ENCODE results near the gene ZNF35. TPM values are rescaled to one million over a fixed set of nuclear protein-coding genes. Genes with fewer than 3 reads are reported as not detected.

Gene ZNF35
- total and polyA plus RNA-seq, 2 donors: 4.5 to 5.0 TPM

DNA sequence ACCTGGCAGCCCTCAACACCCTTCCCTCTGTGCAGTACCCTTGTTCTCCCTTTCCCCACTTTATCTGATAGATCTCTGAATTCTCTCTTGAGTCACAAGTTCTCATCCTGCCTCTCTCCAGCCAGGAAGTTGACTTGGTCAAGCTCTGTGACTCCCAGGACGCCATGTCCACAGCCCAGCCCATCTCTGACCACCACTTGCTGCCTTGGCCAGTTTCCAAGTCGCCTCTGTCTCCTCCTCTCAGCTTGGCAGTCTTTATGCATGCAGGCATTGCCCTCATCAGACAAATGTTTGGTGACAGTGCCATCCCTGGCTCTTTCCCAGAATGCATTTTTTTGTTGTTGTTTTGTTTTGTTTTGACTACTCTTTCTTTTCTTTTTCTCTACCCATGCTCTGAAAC lies 25.7 kb downstream of the ZNF35 start:
- no peak overlapping the region for H3K4me3 ChIP-seq (ENCODE audit: low read length in 2 of 2)
- WGBS: 74% methylated on average over 2 of the region's 2 CpGs
- H3K36me3 ChIP-seq (ENCODE audit: control insufficient read depth in 2 of 2, insufficient read depth in 2 of 2, low read length in 1 of 2): no peaks in the 10 kb centered on the region
- DNase-seq (ENCODE audit: low read depth in 6 of 9, low spot score in 9 of 9): no peak
- no peaks in the 10 kb centered on the region for H3K27me3 ChIP-seq (ENCODE audit: control insufficient read depth in 2 of 2, insufficient read depth in 1 of 2, low read length in 1 of 2)
- H3K27ac ChIP-seq (ENCODE audit: low read depth in 1 of 2, low read length in 1 of 2): no peak overlapping the region
- H3K9me3 ChIP-seq (ENCODE audit: control insufficient read depth in 2 of 2, insufficient read depth in 1 of 2, low read length in 1 of 2): peaks cover 1 to 18% of the 10 kb centered on the region in 2 donors
- no peaks in the 10 kb centered on the region for H3K4me1 ChIP-seq (ENCODE audit: control insufficient read depth in 2 of 2, insufficient read depth in 2 of 2, low read length in 2 of 2)

- Histone ChIP-seq H3K36me3 (ENCODE audit: control insufficient read depth in 2 of 2, insufficient read depth in 2 of 2, low read length in 1 of 2) (no peaks in the 10 kb centered on the region), H3K4me1 (ENCODE audit: control insufficient read depth in 2 of 2, insufficient read depth in 2 of 2, low read length in 2 of 2) (no peaks in the 10 kb centered on the region), H3K27ac (ENCODE audit: low read depth in 1 of 2, low read length in 1 of 2) (no peak overlapping the region), H3K4me3 (ENCODE audit: low read length in 2 of 2) (no peak overlapping the region), H3K27me3 (ENCODE audit: control insufficient read depth in 2 of 2, insufficient read depth in 1 of 2, low read length in 1 of 2) (no peaks in the 10 kb centered on the region), H3K9me3 (ENCODE audit: control insufficient read depth in 2 of 2, insufficient read depth in 1 of 2, low read length in 1 of 2) (peaks cover 1 to 18% of the 10 kb centered on the region in 2 donors)
- no peak for DNase-seq (ENCODE audit: low read depth in 6 of 9, low spot score in 9 of 9)
- 97% methylated on average over 5 of the region's 5 CpGs for WGBS
Observed at GRCh38 chr3:44678480-44679116, 30.1 kb downstream of the ZNF35 start.

GRCh38 chr3:44680921-44681455 lies 32.5 kb downstream of the ZNF35 start:
- 98% methylated on average over 4 of the region's 4 CpGs for WGBS

DNA sequence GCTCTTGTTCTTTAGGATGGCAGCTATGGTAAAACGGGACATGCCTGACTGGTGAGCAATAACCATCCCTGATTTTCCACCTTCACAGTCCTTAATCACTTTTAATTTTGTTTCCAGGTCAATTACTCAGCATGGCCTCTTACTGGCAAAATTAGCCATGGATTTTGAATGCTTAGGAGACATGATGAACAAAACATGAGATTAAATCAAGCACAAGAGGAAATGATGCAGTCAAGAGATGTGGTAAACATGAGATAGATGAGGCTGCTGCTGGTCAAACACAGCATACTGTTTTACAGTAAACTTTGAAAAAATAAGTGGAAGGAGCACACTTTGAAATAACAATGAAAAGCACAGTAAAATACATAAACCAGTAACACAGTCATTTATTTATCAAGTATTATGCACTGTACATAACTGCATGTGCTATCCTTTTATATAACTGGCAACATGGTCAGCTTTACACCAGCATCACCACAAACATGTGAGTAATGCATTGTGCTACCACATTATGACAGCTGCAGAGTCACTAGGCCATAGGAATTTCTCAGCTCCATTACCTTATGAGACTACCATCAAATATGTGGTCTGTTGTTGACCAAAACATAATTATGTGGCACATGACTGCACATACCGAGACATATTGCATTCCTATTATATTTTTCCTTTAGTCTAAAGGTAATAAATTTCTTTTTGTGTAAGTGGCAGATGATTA lies 33.8 kb downstream of the ZNF35 start:
- no peak for DNase-seq (ENCODE audit: low read depth in 6 of 9, low spot score in 9 of 9)
- H3K4me1 ChIP-seq (ENCODE audit: control insufficient read depth in 2 of 2, insufficient read depth in 2 of 2, low read length in 2 of 2): peaks cover 4 to 6% of the 10 kb centered on the region in 2 donors
- H3K4me3 ChIP-seq (ENCODE audit: low read length in 2 of 2): no peak overlapping the region
- peaks cover 0 to 5% of the 10 kb centered on the region in 2 donors for H3K36me3 ChIP-seq (ENCODE audit: control insufficient read depth in 2 of 2, insufficient read depth in 2 of 2, low read length in 1 of 2)
- peaks cover 0 to 3% of the 10 kb centered on the region in 2 donors for H3K27me3 ChIP-seq (ENCODE audit: control insufficient read depth in 2 of 2, insufficient read depth in 1 of 2, low read length in 1 of 2)
- 96% methylated on average over 2 of the region's 2 CpGs for WGBS
- H3K9me3 ChIP-seq (ENCODE audit: control insufficient read depth in 2 of 2, insufficient read depth in 1 of 2, low read length in 1 of 2): peaks cover 0 to 5% of the 10 kb centered on the region in 2 donors
- H3K27ac ChIP-seq (ENCODE audit: low read depth in 1 of 2, low read length in 1 of 2): no peak overlapping the region

More at GRCh38 chr3:44680921-44681455, 32.5 kb downstream of the ZNF35 start:
- peaks cover 4 to 6% of the 10 kb centered on the region in 2 donors for H3K4me1 ChIP-seq (ENCODE audit: control insufficient read depth in 2 of 2, insufficient read depth in 2 of 2, low read length in 2 of 2)
- H3K36me3 ChIP-seq (ENCODE audit: control insufficient read depth in 2 of 2, insufficient read depth in 2 of 2, low read length in 1 of 2): peaks cover 0 to 5% of the 10 kb centered on the region in 2 donors
- no peak overlapping the region for H3K27ac ChIP-seq (ENCODE audit: low read depth in 1 of 2, low read length in 1 of 2)
- peaks cover 0 to 5% of the 10 kb centered on the region in 2 donors for H3K9me3 ChIP-seq (ENCODE audit: control insufficient read depth in 2 of 2, insufficient read depth in 1 of 2, low read length in 1 of 2)
- no peak for DNase-seq (ENCODE audit: low read depth in 6 of 9, low spot score in 9 of 9)
- H3K4me3 ChIP-seq (ENCODE audit: low read length in 2 of 2): no peak overlapping the region
- peaks cover 0 to 3% of the 10 kb centered on the region in 2 donors for H3K27me3 ChIP-seq (ENCODE audit: control insufficient read depth in 2 of 2, insufficient read depth in 1 of 2, low read length in 1 of 2)

DNA sequence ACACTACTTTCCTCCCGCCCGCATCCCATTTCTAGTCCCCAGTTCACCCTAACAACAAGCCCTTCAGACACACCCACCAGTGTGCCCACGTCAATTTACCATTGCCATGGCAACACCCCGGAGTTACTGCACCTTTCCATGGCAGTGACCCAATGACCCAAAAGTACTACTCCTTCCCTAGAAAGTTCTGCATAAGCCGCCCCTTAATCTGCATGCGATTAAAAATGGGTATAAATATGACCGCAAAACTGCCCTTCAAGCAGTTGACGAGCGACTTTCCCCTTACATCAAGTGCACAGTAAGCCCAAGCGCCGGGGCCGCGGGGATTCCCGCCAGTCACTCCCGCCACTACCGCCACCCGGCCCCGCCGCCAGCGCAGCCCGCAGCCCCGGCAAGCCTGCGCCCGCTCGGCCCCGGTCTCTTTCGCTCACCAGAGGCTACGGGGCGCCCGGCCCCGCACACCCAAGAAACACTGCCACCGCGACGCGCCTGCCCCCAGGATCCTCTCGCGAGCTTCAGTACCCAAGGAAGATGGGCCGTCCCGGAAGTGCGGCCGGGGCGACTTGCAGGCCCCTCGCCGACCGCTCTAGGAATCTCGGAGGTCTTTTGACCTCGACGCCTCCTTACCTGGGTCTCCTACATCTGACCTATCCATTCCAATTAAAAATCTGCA lies 36.7 kb downstream of the ZNF35 start:
- H3K27me3 ChIP-seq (ENCODE audit: control insufficient read depth in 2 of 2, insufficient read depth in 1 of 2, low read length in 1 of 2): peaks cover 0 to 3% of the 10 kb centered on the region in 2 donors
- H3K4me3 ChIP-seq (ENCODE audit: low read length in 2 of 2): peak overlapping the region; percentile 45 to 69
- peaks cover 0 to 5% of the 10 kb centered on the region in 2 donors for H3K36me3 ChIP-seq (ENCODE audit: control insufficient read depth in 2 of 2, insufficient read depth in 2 of 2, low read length in 1 of 2)
- DNase-seq (ENCODE audit: low read depth in 6 of 9, low spot score in 9 of 9): peak; percentile 29 to 83 (median 49)
- no peak overlapping the region for H3K27ac ChIP-seq (ENCODE audit: low read depth in 1 of 2, low read length in 1 of 2)
- H3K9me3 ChIP-seq (ENCODE audit: control insufficient read depth in 2 of 2, insufficient read depth in 1 of 2, low read length in 1 of 2): peaks cover 0 to 5% of the 10 kb centered on the region in 2 donors
- H3K4me1 ChIP-seq (ENCODE audit: control insufficient read depth in 2 of 2, insufficient read depth in 2 of 2, low read length in 2 of 2): peaks cover 4 to 6% of the 10 kb centered on the region in 2 donors
- WGBS: 5% methylated on average over 48 of the region's 48 CpGs

- peaks cover 0 to 3% of the 10 kb centered on the region in 2 donors for H3K27me3 ChIP-seq (ENCODE audit: control insufficient read depth in 2 of 2, insufficient read depth in 1 of 2, low read length in 1 of 2)
- H3K27ac ChIP-seq (ENCODE audit: low read depth in 1 of 2, low read length in 1 of 2): no peak overlapping the region
- peaks cover 4 to 6% of the 10 kb centered on the region in 2 donors for H3K4me1 ChIP-seq (ENCODE audit: control insufficient read depth in 2 of 2, insufficient read depth in 2 of 2, low read length in 2 of 2)
- WGBS: 75% methylated on average over 1 of the region's 1 CpG
- no peak for DNase-seq (ENCODE audit: low read depth in 6 of 9, low spot score in 9 of 9)
- peaks cover 0 to 5% of the 10 kb centered on the region in 2 donors for H3K9me3 ChIP-seq (ENCODE audit: control insufficient read depth in 2 of 2, insufficient read depth in 1 of 2, low read length in 1 of 2)
- peaks cover 0 to 5% of the 10 kb centered on the region in 2 donors for H3K36me3 ChIP-seq (ENCODE audit: control insufficient read depth in 2 of 2, insufficient read depth in 2 of 2, low read length in 1 of 2)
- H3K4me3 ChIP-seq (ENCODE audit: low read length in 2 of 2): no peak overlapping the region
Observed at GRCh38 chr3:44687898-44688297, 39.4 kb downstream of the ZNF35 start.

Other genes with a start within 250 kb of the ZNF35 start
- gene ZNF445, start 171.1 kb upstream of the ZNF35 start, total RNA-seq: 5.9 TPM
- 5.0 TPM for gene ZNF445, start 171.1 kb upstream of the ZNF35 start, polyA plus RNA-seq
- gene ZKSCAN7, start 93.5 kb upstream of the ZNF35 start, total RNA-seq: 8.0 TPM
- gene ZKSCAN7, start 93.5 kb upstream of the ZNF35 start, polyA plus RNA-seq: 5.3 TPM
- gene ZNF660, start 63.8 kb upstream of the ZNF35 start, total RNA-seq: 3.1 TPM
- gene ZNF660, start 63.8 kb upstream of the ZNF35 start, polyA plus RNA-seq: 2.3 TPM
- 13.2 TPM for gene ZNF197, start 23.7 kb upstream of the ZNF35 start, total RNA-seq
- 13.8 TPM for gene ZNF197, start 23.7 kb upstream of the ZNF35 start, polyA plus RNA-seq
- 4.9 TPM for gene ZNF502, start 63.9 kb downstream of the ZNF35 start, total RNA-seq
- gene ZNF502, start 63.9 kb downstream of the ZNF35 start, polyA plus RNA-seq: 4.7 TPM
- 4.2 TPM for gene ZNF501, start 80.9 kb downstream of the ZNF35 start, total RNA-seq
- gene ZNF501, start 80.9 kb downstream of the ZNF35 start, polyA plus RNA-seq: 3.1 TPM
- gene KIAA1143, start 112.9 kb downstream of the ZNF35 start, total RNA-seq: 34.6 TPM
- gene KIAA1143, start 112.9 kb downstream of the ZNF35 start, polyA plus RNA-seq: 23.0 TPM
- 43.4 TPM for gene KIF15, start 113.1 kb downstream of the ZNF35 start, total RNA-seq
- gene KIF15, start 113.1 kb downstream of the ZNF35 start, polyA plus RNA-seq: 3.6 TPM
- gene TMEM42, start 213.2 kb downstream of the ZNF35 start, total RNA-seq: 23.6 TPM
- 49.0 TPM for gene TMEM42, start 213.2 kb downstream of the ZNF35 start, polyA plus RNA-seq
- gene TGM4, start 225.9 kb downstream of the ZNF35 start, total RNA-seq: 0.14 TPM
- 0.62 TPM for gene TGM4, start 225.9 kb downstream of the ZNF35 start, polyA plus RNA-seq